Nasal cavity respiratory epithelium epithelial cell of viscerocranial mucosa (primary cell): ENCODE results near the gene TMEM248. TPM values are rescaled to one million over a fixed set of nuclear protein-coding genes. Genes with fewer than 3 reads are reported as not detected.

ENCODE experiments used
- total RNA-seq: library from RNA; depleted of rRNA; stranded (reverse); fragments of >200 nt; gene quantifications from 2 replicates; pipeline ENCODE4 v1.2.3, GENCODE V29; 2014

Gene TMEM248
- 52.6 and 90.3 TPM in 2 replicates for total RNA-seq

GRCh38 chr7:66920769-66921395, at the start of gene TMEM248:
TMEM248 (plus strand) TSS chr7:66921225; CDS start chr7:66941866, 20,641 bp downstream.

GRCh38 chr7:66995050-66995776, 74.2 kb downstream of the TMEM248 start, which contains the start of gene SBDS:
SBDS (minus strand) TSS chr7:66995586; CDS start chr7:66995417, 169 bp downstream.

GRCh38 chr7:66996444-66997191, 75.6 kb downstream of the TMEM248 start, which contains the start of gene TYW1:
TYW1 (plus strand) TSS chr7:66996833; CDS start chr7:66996979, 146 bp downstream.

Other genes with a start within 250 kb of the TMEM248 start
- 41.0 and 41.9 TPM in 2 replicates for gene RABGEF1, start 180.5 kb upstream of the TMEM248 start, total RNA-seq
- 132 and 167 TPM in 2 replicates for gene SBDS, start 74.4 kb downstream of the TMEM248 start, total RNA-seq
- gene TYW1, start 75.6 kb downstream of the TMEM248 start, total RNA-seq: 26.0 and 36.1 TPM in 2 replicates